H9 (cell line): ENCODE data around the gene EFCC1. TPM values are rescaled to one million over a fixed set of nuclear protein-coding genes. Genes with fewer than 3 reads are reported as not detected.

Experiments
- DNase-seq: peaks from one replicate; pipeline ENCODE4 v3.0.0-alpha.2; 2017
- H2AFZ ChIP-seq: one replicate; pipeline ENCODE4 v1.6.1; 2013; ENCODE audit warnings: mild to moderate bottlenecking, low read length, control low read depth, moderate library complexity
- H2AK5ac ChIP-seq: 2 replicates; pipeline ENCODE4 v1.6.1; 2013; ENCODE audit warnings: low read length, control low read depth, mixed read lengths; ENCODE audit not compliant: insufficient read length
- H2BK120ac ChIP-seq: one replicate; pipeline ENCODE4 v1.6.1; 2013; ENCODE audit warnings: low read depth, mild to moderate bottlenecking, low read length, control low read depth, inconsistent platforms; ENCODE audit not compliant: poor library complexity, severe bottlenecking
- H2BK12ac ChIP-seq: 2 replicates; pipeline ENCODE4 v1.6.1; 2013; ENCODE audit warnings: low read length, control low read depth, mixed read lengths, low read depth; ENCODE audit not compliant: insufficient read length
- H2BK15ac ChIP-seq: 2 replicates; pipeline ENCODE4 v1.6.1; 2013; ENCODE audit warnings: low read depth, low read length, control low read depth
- H2BK20ac ChIP-seq: one replicate; pipeline ENCODE4 v1.6.1; 2013; ENCODE audit warnings: low read depth, mild to moderate bottlenecking, low read length, control low read depth, inconsistent platforms; ENCODE audit not compliant: poor library complexity, severe bottlenecking
- H2BK5ac ChIP-seq: 2 replicates; pipeline ENCODE4 v1.6.1; 2013; ENCODE audit warnings: low read length, control low read depth, mixed read lengths; ENCODE audit not compliant: insufficient read length
- H3K14ac ChIP-seq: 2 replicates; pipeline ENCODE4 v1.6.1; 2013; ENCODE audit warnings: low read length, control low read depth; ENCODE audit not compliant: insufficient read depth
- H3K18ac ChIP-seq: 2 replicates; pipeline ENCODE4 v1.6.1; 2013; ENCODE audit warnings: low read depth, mild to moderate bottlenecking, mixed read lengths, low read length, control low read depth; ENCODE audit not compliant: insufficient read length
- H3K23ac ChIP-seq: 2 replicates; pipeline ENCODE4 v1.6.1; 2013; ENCODE audit warnings: low read length, control low read depth, mixed read lengths, low read depth; ENCODE audit not compliant: insufficient read length
- H3K23me2 ChIP-seq: 2 replicates; pipeline ENCODE4 v1.6.1; 2013; ENCODE audit warnings: low read depth, mild to moderate bottlenecking, mixed read lengths, low read length, control low read depth; ENCODE audit not compliant: insufficient read length, poor library complexity, severe bottlenecking
- H3K27ac ChIP-seq: 2 replicates; pipeline ENCODE4 v1.5.1; 2013; ENCODE audit warnings: low read length, control low read depth, mixed read lengths, low read depth; ENCODE audit not compliant: insufficient read length
- H3K27me3 ChIP-seq: 2 replicates; pipeline ENCODE4 v1.6.1; 2013; ENCODE audit warnings: low read length, control low read depth, inconsistent platforms; ENCODE audit not compliant: insufficient read depth
- H3K4ac ChIP-seq: 2 replicates; pipeline ENCODE4 v1.6.1; 2013; ENCODE audit warnings: low read depth, mild to moderate bottlenecking, control low read depth, inconsistent platforms, low read length, moderate library complexity
- H3K4me1 ChIP-seq: 2 replicates; pipeline ENCODE4 v1.6.1; 2013; ENCODE audit warnings: low read length, control low read depth, inconsistent platforms; ENCODE audit not compliant: insufficient read depth
- H3K4me2 ChIP-seq: 2 replicates; pipeline ENCODE4 v1.6.1; 2013; ENCODE audit warnings: low read length, control low read depth, mixed read lengths; ENCODE audit not compliant: insufficient read length, insufficient read depth
- H3K56ac ChIP-seq: 2 replicates; pipeline ENCODE4 v1.6.1; 2013; ENCODE audit warnings: low read depth, mild to moderate bottlenecking, mixed read lengths, low read length, control low read depth; ENCODE audit not compliant: insufficient read length
- H3K79me1 ChIP-seq: 2 replicates; pipeline ENCODE4 v1.6.1; 2013; ENCODE audit warnings: low read depth, mild to moderate bottlenecking, moderate library complexity, low read length, control low read depth, inconsistent platforms; ENCODE audit not compliant: insufficient read depth, poor library complexity, severe bottlenecking
- H3K79me2 ChIP-seq: 2 replicates; pipeline ENCODE4 v1.6.1; 2013; ENCODE audit warnings: low read length, control low read depth, inconsistent platforms; ENCODE audit not compliant: insufficient read depth
- H3K9ac ChIP-seq: 2 replicates; pipeline ENCODE4 v1.6.1; 2013; ENCODE audit warnings: low read length, control low read depth, mixed read lengths; ENCODE audit not compliant: insufficient read length; ENCODE audit errors: extremely low read depth
- H3K9me3 ChIP-seq: one replicate; pipeline ENCODE4 v1.6.1; 2013; ENCODE audit warnings: low read depth, low read length, inconsistent platforms; ENCODE audit not compliant: control insufficient read depth
- H3T11ph ChIP-seq: one replicate; pipeline ENCODE4 v1.6.1; 2013; ENCODE audit warnings: mild to moderate bottlenecking, low read length, control low read depth, inconsistent platforms
- H4K20me1 ChIP-seq: one replicate; pipeline ENCODE4 v1.6.1; 2013; ENCODE audit not compliant: control insufficient read depth, insufficient read length, insufficient read depth
- H4K5ac ChIP-seq: 2 replicates; pipeline ENCODE4 v1.6.1; 2013; ENCODE audit warnings: low read depth, mild to moderate bottlenecking, mixed read lengths, low read length, control low read depth; ENCODE audit not compliant: insufficient read length
- H4K8ac ChIP-seq: replicated peaks from 2 replicates; pipeline ENCODE4 v1.6.1; 2013; ENCODE audit warnings: low read length, control low read depth, mixed read lengths, low read depth; ENCODE audit not compliant: insufficient read length
- H4K91ac ChIP-seq: 2 replicates; pipeline ENCODE4 v1.6.1; 2013; ENCODE audit warnings: low read depth, mild to moderate bottlenecking, moderate library complexity, mixed read lengths, low read length, control low read depth; ENCODE audit not compliant: insufficient read length
- H3K27ac Mint-ChIP-seq, 3 experiments: 2 replicates in 2 of 3; 3 replicates in 1 of 3; pipeline ENCODE4 v1.8.0; 2020 to 2021; ENCODE audit warnings: mixed read lengths in 3 of 3, mild to moderate bottlenecking in 1 of 3, moderate library complexity in 1 of 3
- H3K27me3 Mint-ChIP-seq: 2 replicates; pipeline ENCODE4 v1.8.0; 2021; ENCODE audit warnings: low read depth, mild to moderate bottlenecking, moderate library complexity, mixed read lengths
- H3K36me3 Mint-ChIP-seq, 3 experiments: 2 replicates in 2 of 3; 3 replicates in 1 of 3; pipeline ENCODE4 v1.8.0; 2020 to 2021; ENCODE audit warnings: low read depth in 3 of 3, mixed read lengths in 3 of 3; ENCODE audit not compliant: insufficient read depth in 1 of 3
- H3K4me1 Mint-ChIP-seq, 2 experiments: 2 replicates each; pipeline ENCODE4 v1.8.0; 2020; ENCODE audit warnings: mixed read lengths in 2 of 2
- H3K4me3 Mint-ChIP-seq, 2 experiments: 2 replicates in 1 of 2; 3 replicates in 1 of 2; pipeline ENCODE4 v1.8.0; 2020 to 2021; ENCODE audit warnings: mild to moderate bottlenecking in 2 of 2, mixed read lengths in 2 of 2, moderate library complexity in 1 of 2
- H3K9me3 Mint-ChIP-seq, 2 experiments: 2 replicates in 1 of 2; 3 replicates in 1 of 2; pipeline ENCODE4 v1.8.0; 2020; ENCODE audit warnings: mild to moderate bottlenecking in 2 of 2, mixed read lengths in 2 of 2, moderate library complexity in 1 of 2
- WGBS: extraction: QIAGEN DNeasy Blood & Tissue Kit; methylation state at CpG from one replicate; pipeline ENCODE4 v1.1.7; 2013; ENCODE audit warnings: missing lambda C conversion rate, low lambda C conversion rate, mixed read lengths; ENCODE audit not compliant: insufficient read length; ENCODE audit errors: extremely low coverage; 5-methylcytosine and 5-hydroxymethylcytosine counted together
- total RNA-seq: library from RNA; stranded (reverse); gene quantifications from 2 replicates; pipeline ENCODE4 v1.2.1, GENCODE V29; 2021
- TF ChIP-seq, protein P1 (sequence below): fragments of 200-600 bp; sonication (generic); conservative IDR thresholded peaks from 3 replicates; pipeline ENCODE4 v1.8.0; 2021; ENCODE audit warnings: antibody characterized with exemption, mild to moderate bottlenecking

Gene EFCC1
- total RNA-seq, 1 experiment from 2014 or later: 0.09 TPM

DNA sequence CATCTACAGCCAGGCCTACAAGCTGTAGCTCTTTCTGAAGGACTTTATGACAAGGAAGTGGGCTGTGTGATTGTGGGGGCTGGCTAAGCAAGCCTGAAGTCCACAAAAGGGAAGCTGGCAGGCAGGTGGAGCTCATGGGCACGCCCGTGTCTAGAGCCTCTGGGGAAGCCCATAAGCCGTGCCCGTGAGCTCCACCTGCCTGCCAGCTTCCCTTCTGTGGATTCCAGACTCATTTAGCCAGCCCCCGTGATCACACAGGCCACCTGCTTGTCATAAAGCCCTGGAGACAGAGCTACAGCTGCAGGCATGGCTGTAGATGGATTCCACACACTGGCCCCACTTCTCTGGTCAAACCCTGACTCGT, 15.2 kb downstream of the EFCC1 start:
- H3K36me3 Mint-ChIP-seq: no peaks in the 10 kb centered on the region
- no peak overlapping the region for H3K27ac Mint-ChIP-seq
- no peak overlapping the region for H3K4me3 Mint-ChIP-seq

More for the DNA sequence above, 15.2 kb downstream of the EFCC1 start:
- Histone ChIP-seq H3K56ac (no peak overlapping the region), H2BK120ac (no peak overlapping the region), H2BK20ac (no peak overlapping the region), H3K79me1 (no peaks in the 10 kb centered on the region), H2BK15ac (no peak overlapping the region), H3K79me2 (no peaks in the 10 kb centered on the region), H4K20me1 (no peaks in the 10 kb centered on the region), H2BK5ac (no peak overlapping the region), H3K4ac (no peak overlapping the region), H4K8ac (no peak overlapping the region), H3K27me3 (no peaks in the 10 kb centered on the region), H2AK5ac (no peak overlapping the region), H3K23me2 (no peaks in the 10 kb centered on the region), H4K5ac (no peak overlapping the region), H3K4me1 (no peaks in the 10 kb centered on the region), H3K4me2 (no peak overlapping the region), H2BK12ac (no peak overlapping the region), H3T11ph (no peak overlapping the region), H3K23ac (no peak overlapping the region), H4K91ac (no peak overlapping the region), H3K9ac (no peak overlapping the region), H3K18ac (no peak overlapping the region), H3K27ac (no peak overlapping the region), H3K14ac (no peak overlapping the region), H2AFZ (no peak overlapping the region), H3K9me3 (no peaks in the 10 kb centered on the region)
- TF ChIP-seq, protein P1, sequence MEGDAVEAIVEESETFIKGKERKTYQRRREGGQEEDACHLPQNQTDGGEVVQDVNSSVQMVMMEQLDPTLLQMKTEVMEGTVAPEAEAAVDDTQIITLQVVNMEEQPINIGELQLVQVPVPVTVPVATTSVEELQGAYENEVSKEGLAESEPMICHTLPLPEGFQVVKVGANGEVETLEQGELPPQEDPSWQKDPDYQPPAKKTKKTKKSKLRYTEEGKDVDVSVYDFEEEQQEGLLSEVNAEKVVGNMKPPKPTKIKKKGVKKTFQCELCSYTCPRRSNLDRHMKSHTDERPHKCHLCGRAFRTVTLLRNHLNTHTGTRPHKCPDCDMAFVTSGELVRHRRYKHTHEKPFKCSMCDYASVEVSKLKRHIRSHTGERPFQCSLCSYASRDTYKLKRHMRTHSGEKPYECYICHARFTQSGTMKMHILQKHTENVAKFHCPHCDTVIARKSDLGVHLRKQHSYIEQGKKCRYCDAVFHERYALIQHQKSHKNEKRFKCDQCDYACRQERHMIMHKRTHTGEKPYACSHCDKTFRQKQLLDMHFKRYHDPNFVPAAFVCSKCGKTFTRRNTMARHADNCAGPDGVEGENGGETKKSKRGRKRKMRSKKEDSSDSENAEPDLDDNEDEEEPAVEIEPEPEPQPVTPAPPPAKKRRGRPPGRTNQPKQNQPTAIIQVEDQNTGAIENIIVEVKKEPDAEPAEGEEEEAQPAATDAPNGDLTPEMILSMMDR: no peak
- no peak for DNase-seq
- WGBS: no CpG with 5 or more reads among the region's 6 CpGs
- Mint-ChIP-seq H3K27me3 (peaks cover 11% of the 10 kb centered on the region), H3K4me1 (peaks cover 2 to 15% of the 10 kb centered on the region in 2 experiments), H3K9me3 (no peaks in the 10 kb centered on the region)
